Pancreas (tissue), 10 donors: ENCODE data around the gene SPATA31A7. TPM values are rescaled to one million over a fixed set of nuclear protein-coding genes. Genes with fewer than 3 reads are reported as not detected.
"Not testable (repeated sequence)": the region's sequence is repeated elsewhere in the genome, so short reads cannot be mapped to it uniquely, and the experiment has no call there.

Experiments used
- ATAC-seq, 4 donors: fragments of 200-7000 bp; cut with Tn5 transposase; one replicate each; pipeline versions ENCODE4 v1.8.0 to v1.9.1; 2020; ENCODE audit warnings: mild to moderate bottlenecking in 4 of 4, moderate library complexity in 4 of 4
- DNase-seq, 6 donors: peaks; one replicate each; pipeline ENCODE4 v3.0.0-alpha.2; 2020
- FAIRE-seq: peaks from 2 replicates; lab custom pipeline; 2012; peaks lifted over from hg19 to GRCh38; lab: Jason Lieb, UNC
- H3K27ac ChIP-seq, 4 donors: fragments of 200-600 bp; sonication (generic); 1 replicate in 3 of 4; 2 replicates in 1 of 4; pipeline versions ENCODE4 v1.5.0 to v1.8.0; 2020
- H3K27me3 ChIP-seq, 4 donors: fragments of 200-600 bp; one replicate each; pipeline ENCODE4 v1.8.0; 2021
- H3K36me3 ChIP-seq, 3 donors: fragments of 200-600 bp; sonication (generic) in 1 of 3; one replicate each; pipeline versions ENCODE4 v1.5.0 to v1.8.0; 2020 to 2021
- H3K4me1 ChIP-seq, 3 donors: fragments of 200-600 bp; one replicate each; pipeline ENCODE4 v1.8.0; 2021
- H3K4me3 ChIP-seq, 4 donors: fragments of 200-600 bp; sonication (generic) in 2 of 4; one replicate each; pipeline versions ENCODE4 v1.5.0 to v1.8.0; 2020 to 2021
- H3K9me3 ChIP-seq, 4 donors: fragments of 200-600 bp; one replicate each; pipeline ENCODE4 v1.8.0; 2021
- WGBS, 2 donors: extraction: QIAGEN DNeasy Blood & Tissue Kit; methylation state at CpG; one replicate each; pipeline ENCODE4 v1.1.7; 2013; 5-methylcytosine and 5-hydroxymethylcytosine counted together
- intact Hi-C, 3 donors: fragments of 100-400 bp; cut with DNase I; formaldehyde crosslinking; loops; one replicate each; pipeline versions ENCODE4 v1.11.1 to v1.14.2; 2022
- polyA plus RNA-seq, 2 donors: library from polyadenylated mRNA; stranded (reverse); fragments of 200-250 nt; gene quantifications; one replicate each; pipeline ENCODE4 v1.2.3, GENCODE V29; 2013
- total RNA-seq, 6 donors: library from RNA; stranded (reverse); fragmentation: NEBNext Ultra II Directional in 4 of 6; extraction: Animal tissue kit (Norgen Biotek cat#: 25700) in 4 of 6; gene quantifications; one replicate each; pipeline versions ENCODE4 v1.2.1 to v1.2.4, GENCODE V29; 2021 to 2023
- donor health status: healthy with polysubstance abuse.
- donor health status: DM: no; HTN: no; CAD: no; lungs with moderate emphysema.
- donor health status: DM: no; HTN: no; CAD: no.
- donor health status: control.
- donor health status: control.
- donor health status: Bipolar disorder and iron deficiency.
- donor health status: DM: yes; HTN: yes; CAD: no.
- donor health status: DM: no; HTN: no; CAD: no.
- donor health status: DM: no; HTN: no; CAD: no.
- donor health status: DM: yes; HTN: yes; CAD: no.

Gene SPATA31A7
- total RNA-seq (not detected), polyA plus RNA-seq (not detected)

DNA sequence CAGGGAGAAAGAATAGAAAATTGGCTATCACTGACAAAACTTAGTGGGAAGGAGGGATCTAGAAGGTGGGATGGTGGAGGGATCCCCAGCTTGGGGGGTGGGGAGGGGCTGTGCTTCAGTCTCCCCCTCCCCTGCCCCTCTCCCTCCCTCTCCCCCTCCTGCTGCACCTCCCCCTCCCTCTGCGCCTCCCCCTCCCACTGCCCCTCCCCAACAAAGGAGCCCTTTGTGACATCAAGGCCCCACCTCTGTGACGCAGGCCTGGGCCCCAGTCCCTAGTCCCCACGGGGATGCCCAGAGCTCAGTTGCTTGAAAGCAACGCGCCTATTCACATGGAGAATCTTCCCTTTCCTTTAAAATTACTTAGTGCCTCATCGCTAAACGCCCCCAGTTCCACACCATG lies at the start of gene SPATA31A7:
Gene SPATA31A7 (plus strand): TSS at position 301 of the 400 bp plus-strand sequence. CDS start 29 bp downstream, at position 330.
- FAIRE-seq, H3K4me3 ChIP-seq, H3K9me3 ChIP-seq, ATAC-seq, H3K4me1 ChIP-seq, intact Hi-C loops, H3K36me3 ChIP-seq, H3K27ac ChIP-seq, H3K27me3 ChIP-seq, DNase-seq: not testable (repeated sequence)
- WGBS, 2 donors: no CpG with 5 or more reads among the region's 7 CpGs

DNA sequence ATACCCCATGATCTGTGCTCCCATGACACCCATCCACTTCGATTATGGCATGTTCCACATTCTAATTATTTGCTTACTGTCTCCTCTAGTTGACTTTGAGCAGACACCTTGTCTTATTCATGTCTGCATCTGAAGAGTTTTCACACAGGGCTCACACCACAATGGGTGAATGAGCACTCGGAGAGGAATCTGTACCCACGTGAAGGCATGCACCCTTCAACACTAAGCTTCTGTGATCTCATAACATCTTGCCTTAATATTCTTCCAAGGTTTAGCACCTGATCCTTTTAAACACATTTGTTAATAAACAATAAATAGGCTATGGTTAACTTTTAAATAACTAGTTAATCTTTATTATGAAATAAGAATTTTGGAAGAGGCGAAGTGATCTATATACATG lies 36.6 kb downstream of the SPATA31A7 start:
- 71 to 83% methylated on average over 1 to 3 of the region's 4 CpGs for WGBS, 2 donors
- intact Hi-C loops, ATAC-seq, H3K4me3 ChIP-seq, H3K4me1 ChIP-seq, H3K36me3 ChIP-seq, H3K27ac ChIP-seq, H3K9me3 ChIP-seq, DNase-seq, FAIRE-seq, H3K27me3 ChIP-seq: not testable (repeated sequence)
